PFSK-1 (cell line): ENCODE measurements around the gene THBS4.

Source experiments
- FOXP2 ChIP-seq: optimal IDR thresholded peaks from 2 replicates; pipeline ENCODE3; 2011; ENCODE audit warnings: borderline replicate concordance, control low read depth, inconsistent platforms; ENCODE audit not compliant: insufficient read depth; ENCODE audit errors: extremely low read length, extremely low read depth
- POLR2AphosphoS5 ChIP-seq: IDR thresholded peaks from 2 replicates; pipeline ENCODE4 v1.6.1; 2012; ENCODE audit warnings: low read depth, mild to moderate bottlenecking, control low read depth, low read length, moderate library complexity
- SIN3A ChIP-seq: IDR thresholded peaks from 2 replicates; pipeline ENCODE4 v1.6.1; 2012; ENCODE audit warnings: mild to moderate bottlenecking, low read length, moderate library complexity, borderline replicate concordance; ENCODE audit not compliant: insufficient read depth
- TAF1 ChIP-seq: IDR thresholded peaks from 2 replicates; pipeline ENCODE4 v1.6.1; 2012; ENCODE audit warnings: low read length, control low read depth, borderline replicate concordance; ENCODE audit not compliant: insufficient read depth
- TF ChIP-seq, protein P1 (sequence below), 2 experiments: IDR thresholded peaks; 2 replicates each; pipeline versions ENCODE4 v1.6.1 to v1.8.0; 2011 to 2012; ENCODE audit warnings: low read depth in 2 of 2, low read length in 2 of 2, control low read depth in 1 of 2, inconsistent platforms in 1 of 2, mild to moderate bottlenecking in 1 of 2, moderate library complexity in 1 of 2; ENCODE audit not compliant: insufficient read depth in 1 of 2

Gene THBS4

DNA sequence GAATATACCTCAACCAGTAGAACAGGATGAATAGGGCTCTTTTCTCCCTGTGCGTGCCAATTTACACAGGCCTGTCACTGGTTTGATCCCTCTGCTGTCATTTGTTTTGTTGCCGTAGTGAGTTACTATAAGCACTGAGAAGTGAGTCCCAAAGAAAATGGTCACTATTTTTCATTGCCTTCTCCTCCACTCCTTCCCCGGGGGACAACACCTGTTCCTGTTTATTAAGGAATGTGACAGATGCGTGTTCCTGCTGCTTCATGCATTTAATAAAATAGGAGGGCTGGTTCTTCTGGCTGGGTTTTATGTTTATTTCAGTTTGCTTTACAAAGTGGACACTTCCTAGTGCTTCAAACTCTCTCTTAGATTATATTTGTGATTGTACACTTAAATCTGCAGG lies 6.4 kb downstream of the THBS4 start:
- no peak for TF ChIP-seq POLR2AphosphoS5
- TF ChIP-seq, protein P1, sequence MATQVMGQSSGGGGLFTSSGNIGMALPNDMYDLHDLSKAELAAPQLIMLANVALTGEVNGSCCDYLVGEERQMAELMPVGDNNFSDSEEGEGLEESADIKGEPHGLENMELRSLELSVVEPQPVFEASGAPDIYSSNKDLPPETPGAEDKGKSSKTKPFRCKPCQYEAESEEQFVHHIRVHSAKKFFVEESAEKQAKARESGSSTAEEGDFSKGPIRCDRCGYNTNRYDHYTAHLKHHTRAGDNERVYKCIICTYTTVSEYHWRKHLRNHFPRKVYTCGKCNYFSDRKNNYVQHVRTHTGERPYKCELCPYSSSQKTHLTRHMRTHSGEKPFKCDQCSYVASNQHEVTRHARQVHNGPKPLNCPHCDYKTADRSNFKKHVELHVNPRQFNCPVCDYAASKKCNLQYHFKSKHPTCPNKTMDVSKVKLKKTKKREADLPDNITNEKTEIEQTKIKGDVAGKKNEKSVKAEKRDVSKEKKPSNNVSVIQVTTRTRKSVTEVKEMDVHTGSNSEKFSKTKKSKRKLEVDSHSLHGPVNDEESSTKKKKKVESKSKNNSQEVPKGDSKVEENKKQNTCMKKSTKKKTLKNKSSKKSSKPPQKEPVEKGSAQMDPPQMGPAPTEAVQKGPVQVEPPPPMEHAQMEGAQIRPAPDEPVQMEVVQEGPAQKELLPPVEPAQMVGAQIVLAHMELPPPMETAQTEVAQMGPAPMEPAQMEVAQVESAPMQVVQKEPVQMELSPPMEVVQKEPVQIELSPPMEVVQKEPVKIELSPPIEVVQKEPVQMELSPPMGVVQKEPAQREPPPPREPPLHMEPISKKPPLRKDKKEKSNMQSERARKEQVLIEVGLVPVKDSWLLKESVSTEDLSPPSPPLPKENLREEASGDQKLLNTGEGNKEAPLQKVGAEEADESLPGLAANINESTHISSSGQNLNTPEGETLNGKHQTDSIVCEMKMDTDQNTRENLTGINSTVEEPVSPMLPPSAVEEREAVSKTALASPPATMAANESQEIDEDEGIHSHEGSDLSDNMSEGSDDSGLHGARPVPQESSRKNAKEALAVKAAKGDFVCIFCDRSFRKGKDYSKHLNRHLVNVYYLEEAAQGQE (IDR thresholded peaks at IDR 0.05; ENCODE audit: insufficient read depth in 1 of 2, low read depth in 2 of 2, low read length in 2 of 2), result no peak
- TF ChIP-seq FOXP2, result no peak
- TF ChIP-seq SIN3A, result no peak
- TF ChIP-seq TAF1, result no peak

DNA sequence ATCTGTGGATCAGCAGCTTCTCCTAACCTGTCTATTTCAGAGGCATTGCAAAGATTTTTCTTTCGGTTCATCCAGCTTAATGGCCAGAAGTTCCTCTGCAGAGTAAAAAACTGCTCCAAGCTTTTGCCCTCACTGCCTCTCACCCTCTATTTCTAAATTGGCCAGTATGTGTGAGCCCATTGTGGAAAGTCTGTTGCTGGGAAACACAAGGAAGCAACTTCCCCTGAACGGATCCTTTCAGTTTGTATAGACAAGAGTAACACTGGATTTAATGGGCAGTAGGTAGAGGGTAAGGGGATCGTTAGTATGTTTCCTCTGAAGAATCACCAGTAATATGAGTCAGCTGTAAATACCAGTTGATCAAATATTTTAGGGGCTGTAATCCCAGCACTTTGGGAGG lies 7.2 kb downstream of the THBS4 start:
- TF ChIP-seq POLR2AphosphoS5 (no peak), FOXP2 (no peak), TAF1 (no peak), SIN3A (no peak)
- TF ChIP-seq, protein P1 (IDR thresholded peaks at IDR 0.05; ENCODE audit: insufficient read depth in 1 of 2, low read depth in 2 of 2, low read length in 2 of 2), result no peak

DNA sequence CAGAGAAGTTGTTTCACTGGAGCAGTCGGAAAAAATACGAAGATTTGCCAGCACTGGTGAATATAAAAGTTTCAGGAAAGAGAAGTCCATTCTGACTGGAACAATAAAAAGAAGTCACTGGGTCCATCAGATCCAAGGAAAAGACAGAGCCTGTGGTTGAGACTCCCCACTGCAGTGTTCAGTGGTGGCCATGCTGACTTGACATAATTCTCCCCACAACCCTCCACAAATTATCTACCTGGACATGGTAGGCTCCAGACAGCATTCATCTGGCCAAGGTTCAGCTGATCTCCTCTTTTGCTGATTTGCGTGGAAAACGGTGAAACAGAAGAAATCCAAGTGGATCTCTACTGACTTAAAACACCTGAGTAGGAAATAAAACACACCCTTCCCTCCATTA lies 8.0 kb downstream of the THBS4 start:
- TF ChIP-seq TAF1, result no peak
- no peak for TF ChIP-seq POLR2AphosphoS5
- TF ChIP-seq FOXP2, result no peak
- TF ChIP-seq, protein P1 (IDR thresholded peaks at IDR 0.05; ENCODE audit: insufficient read depth in 1 of 2, low read depth in 2 of 2, low read length in 2 of 2), result no peak
- no peak for TF ChIP-seq SIN3A

DNA sequence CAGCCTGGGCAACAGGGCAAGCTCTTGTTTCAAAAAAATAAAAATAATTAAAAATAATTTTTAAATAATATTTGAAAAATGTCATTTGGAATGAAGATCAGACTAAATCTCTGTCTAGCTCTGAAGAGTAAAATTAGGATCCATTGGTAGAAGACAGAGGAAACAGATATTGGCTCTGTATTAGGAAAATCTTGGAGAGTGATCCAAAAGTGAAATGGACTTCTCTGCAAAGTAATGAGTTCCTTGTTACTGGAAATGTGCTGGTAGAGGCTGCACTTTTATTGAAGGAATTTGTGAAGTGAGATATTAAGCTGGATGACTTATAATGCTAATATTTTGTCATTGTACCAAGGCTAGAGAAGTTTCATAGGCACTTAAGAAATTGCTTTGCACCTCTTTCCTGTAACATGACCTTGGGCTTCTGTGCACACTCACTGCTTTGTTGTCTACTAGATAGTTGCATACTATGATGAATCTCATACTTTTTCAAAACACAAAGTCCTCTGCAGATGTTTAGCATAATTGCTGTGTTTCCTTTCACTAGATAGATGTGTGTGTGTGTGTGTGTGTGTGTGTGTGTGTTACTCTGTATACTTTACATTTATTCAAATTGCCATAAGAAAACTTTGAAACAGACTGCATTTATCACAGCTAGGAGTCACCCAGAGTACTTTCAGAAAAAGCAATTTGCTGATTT lies 13.1 kb downstream of the THBS4 start:
- TF ChIP-seq, protein P1 (IDR thresholded peaks at IDR 0.05; ENCODE audit: insufficient read depth in 1 of 2, low read depth in 2 of 2, low read length in 2 of 2), result no peak
- no peak for TF ChIP-seq TAF1
- no peak for TF ChIP-seq POLR2AphosphoS5
- TF ChIP-seq SIN3A, result no peak
- TF ChIP-seq FOXP2, result no peak

DNA sequence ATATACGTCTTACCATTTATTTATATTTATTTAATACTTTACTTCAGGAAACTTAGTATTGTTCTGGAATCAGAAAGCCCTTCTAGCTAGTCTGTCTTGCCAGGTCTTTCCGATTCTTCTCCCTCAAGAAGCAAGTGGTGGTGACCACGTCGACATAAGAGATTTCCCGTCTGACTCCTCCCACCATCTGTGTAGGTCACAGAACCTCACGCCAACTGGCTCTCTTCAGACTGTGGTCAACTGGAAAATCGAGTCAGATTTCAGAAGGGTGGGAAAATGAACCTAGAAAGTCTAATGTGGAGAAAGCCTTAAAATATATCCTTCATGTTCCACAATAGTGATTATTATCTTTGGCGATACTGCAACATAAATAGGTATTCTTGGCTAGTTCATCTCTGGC lies 17.3 kb downstream of the THBS4 start:
- TF ChIP-seq FOXP2, result no peak
- TF ChIP-seq POLR2AphosphoS5, result no peak
- no peak for TF ChIP-seq TAF1
- TF ChIP-seq, protein P1 (IDR thresholded peaks at IDR 0.05; ENCODE audit: insufficient read depth in 1 of 2, low read depth in 2 of 2, low read length in 2 of 2), result no peak
- TF ChIP-seq SIN3A, result no peak
